GM23338 (cell line): ENCODE measurements around the gene ATP8B2. TPM values are rescaled to one million over a fixed set of nuclear protein-coding genes. Genes with fewer than 3 reads are reported as not detected.
"Not testable (repeated sequence)": the region's sequence is repeated elsewhere in the genome, so short reads cannot be mapped to it uniquely, and the experiment has no call there.

ENCODE experiments used
- ATAC-seq: fragments of 200-7000 bp; cut with Tn5 transposase; 3 replicates; pipeline ENCODE4 v1.9.1; 2020
- DNase-seq: peaks from one replicate; pipeline ENCODE4 v3.0.0-alpha.2; 2015; ENCODE audit warnings: low spot score
- H2AFZ ChIP-seq: fragments of 200-600 bp; sonication (generic); 2 replicates; pipeline ENCODE4 v1.8.0; 2016; ENCODE audit warnings: antibody characterized with exemption, mild to moderate bottlenecking, moderate library complexity
- H3F3A ChIP-seq: fragments of 200-600 bp; sonication (generic); replicated peaks from 2 replicates; pipeline ENCODE4 v1.8.0; 2017; ENCODE audit warnings: antibody characterized with exemption, mixed run types, low read depth
- H3K27ac ChIP-seq: fragments of 200-600 bp; sonication (generic); 2 replicates; pipeline ENCODE4 v1.6.1; 2016; ENCODE audit warnings: low read depth
- H3K27me3 ChIP-seq: fragments of 200-600 bp; sonication (generic); 2 replicates; pipeline ENCODE4 v1.8.0; 2016; ENCODE audit warnings: mild to moderate bottlenecking, mixed run types, moderate library complexity; ENCODE audit not compliant: insufficient read depth
- H3K36me3 ChIP-seq: fragments of 200-600 bp; sonication (generic); 2 replicates; pipeline ENCODE4 v1.8.0; 2016; ENCODE audit warnings: mild to moderate bottlenecking; ENCODE audit not compliant: insufficient read depth
- H3K4me1 ChIP-seq: fragments of 200-600 bp; sonication (generic); 2 replicates; pipeline ENCODE4 v1.8.0; 2016; ENCODE audit warnings: mild to moderate bottlenecking, moderate library complexity; ENCODE audit not compliant: insufficient read depth
- H3K4me2 ChIP-seq: fragments of 200-600 bp; sonication (generic); 2 replicates; pipeline ENCODE4 v1.7.1; 2017; ENCODE audit warnings: mixed run types
- H3K4me3 ChIP-seq: fragments of 200-600 bp; sonication (generic); 2 replicates; pipeline ENCODE4 v1.6.1; 2016; ENCODE audit warnings: mixed run types
- H3K79me2 ChIP-seq: fragments of 200-600 bp; sonication (generic); replicated peaks from 2 replicates; pipeline ENCODE4 v1.8.0; 2017; ENCODE audit warnings: mild to moderate bottlenecking; ENCODE audit not compliant: insufficient read depth
- H3K9me2 ChIP-seq: fragments of 200-600 bp; sonication (generic); 2 replicates; pipeline ENCODE4 v1.8.0; 2017; ENCODE audit not compliant: insufficient read depth
- H4K20me1 ChIP-seq: fragments of 200-600 bp; sonication (generic); replicated peaks from 2 replicates; pipeline ENCODE4 v1.8.0; 2017; ENCODE audit warnings: mild to moderate bottlenecking; ENCODE audit not compliant: insufficient read depth
- H3K27ac Mint-ChIP-seq: 2 replicates; pipeline ENCODE4 v1.8.0; 2020; ENCODE audit warnings: inconsistent platforms, mild to moderate bottlenecking, moderate library complexity, mixed read lengths
- H3K27me3 Mint-ChIP-seq: 3 replicates; pipeline ENCODE4 v1.8.0; 2022; ENCODE audit warnings: low read depth, mild to moderate bottlenecking, moderate library complexity, mixed read lengths, inconsistent platforms; ENCODE audit not compliant: insufficient read depth, poor library complexity
- H3K36me3 Mint-ChIP-seq: 3 replicates; pipeline ENCODE4 v1.8.0; 2021; ENCODE audit warnings: low read depth, mild to moderate bottlenecking, inconsistent platforms, moderate library complexity, mixed read lengths
- H3K4me1 Mint-ChIP-seq: 3 replicates; pipeline ENCODE4 v1.8.0; 2020; ENCODE audit warnings: mild to moderate bottlenecking, inconsistent platforms, mixed read lengths
- H3K4me3 Mint-ChIP-seq: 3 replicates; pipeline ENCODE4 v1.8.0; 2021; ENCODE audit warnings: moderate library complexity, mild to moderate bottlenecking, inconsistent platforms, mixed read lengths
- H3K9me3 Mint-ChIP-seq: 3 replicates; pipeline ENCODE4 v1.8.0; 2020; ENCODE audit warnings: moderate library complexity, mild to moderate bottlenecking, inconsistent platforms, mixed read lengths
- EZH2phosphoT487 ChIP-seq: fragments of 200-600 bp; sonication (generic); IDR thresholded peaks from one replicate; pipeline ENCODE4 v1.8.1; 2018; ENCODE audit warnings: antibody characterized with exemption; ENCODE audit not compliant: unreplicated experiment
- POLR2AphosphoS5 ChIP-seq: IDR thresholded peaks from 2 replicates; pipeline ENCODE4 v1.6.1; 2016; ENCODE audit warnings: antibody characterized with exemption, low read depth
- STAT1 ChIP-seq: IDR thresholded peaks from one replicate; pipeline ENCODE4 v1.6.1; 2016; ENCODE audit warnings: antibody characterized with exemption; ENCODE audit not compliant: unreplicated experiment
- ZNF114 ChIP-seq: fragments of 250-450 bp; sonication (Bioruptor Pico); IDR thresholded peaks from 2 replicates; pipeline ENCODE4 v1.5.0; 2020; ENCODE audit warnings: mild to moderate bottlenecking, moderate library complexity
- polyA plus RNA-seq: library from polyadenylated mRNA; unstranded; fragments of >200 nt; fragmentation: Nextera tagmentation; extraction: Ambion mirVana; gene quantifications from 2 replicates; pipeline ENCODE4 v1.2.1, GENCODE V29; 2016
- total RNA-seq: library from RNA; depleted of rRNA; stranded (reverse); fragments of >200 nt; shearing (Covaris generic); gene quantifications from 2 replicates; pipeline ENCODE4 v1.2.3, GENCODE V29; 2014

The ATP8B2 gene
- total and polyA plus RNA-seq, 2 experiments from 2014 or later: 11.0 to 112 TPM

- TF ChIP-seq POLR2AphosphoS5 (no peak), STAT1 (no peak)
Observed at GRCh38 chr1:154304664-154305337, 20.5 kb upstream of the ATP8B2 start.

GRCh38 chr1:154306151-154306550, 19.2 kb upstream of the ATP8B2 start:
- Histone ChIP-seq H3K36me3 (no peaks in the 10 kb centered on the region), H3K27ac (no peak overlapping the region), H3K4me3 (no peak overlapping the region), H4K20me1 (no peaks in the 10 kb centered on the region), H3K79me2 (no peaks in the 10 kb centered on the region), H3F3A (no peaks in the 10 kb centered on the region), H2AFZ (no peak overlapping the region), H3K4me1 (no peaks in the 10 kb centered on the region), H3K4me2 (no peak overlapping the region), H3K9me2 (no peaks in the 10 kb centered on the region), H3K27me3 (no peaks in the 10 kb centered on the region)
- TF ChIP-seq EZH2phosphoT487 (no peak), ZNF114 (CRISPR knock-in tag) (no peak), STAT1 (no peak)
- Mint-ChIP-seq H3K36me3 (no peaks in the 10 kb centered on the region), H3K9me3 (peaks cover 5% of the 10 kb centered on the region), H3K27me3 (peaks cover 5% of the 10 kb centered on the region), H3K4me3 (no peak overlapping the region), H3K27ac (no peak overlapping the region), H3K4me1 (no peaks in the 10 kb centered on the region)
- DNase-seq (no peak), ATAC-seq (no peak)

More at GRCh38 chr1:154304664-154305337, 20.5 kb upstream of the ATP8B2 start:
- Histone ChIP-seq H3K4me1 (no peaks in the 10 kb centered on the region), H3F3A (no peaks in the 10 kb centered on the region), H3K4me3 (no peak overlapping the region), H3K36me3 (no peaks in the 10 kb centered on the region), H3K4me2 (no peak overlapping the region), H3K9me2 (no peaks in the 10 kb centered on the region), H4K20me1 (no peaks in the 10 kb centered on the region), H3K27me3 (no peaks in the 10 kb centered on the region), H3K27ac (no peak overlapping the region), H3K79me2 (no peaks in the 10 kb centered on the region), H2AFZ (no peak overlapping the region)
- Mint-ChIP-seq H3K4me1 (no peaks in the 10 kb centered on the region), H3K36me3 (no peaks in the 10 kb centered on the region), H3K27me3 (peaks cover 5% of the 10 kb centered on the region), H3K4me3 (no peak overlapping the region), H3K9me3 (peaks cover 5% of the 10 kb centered on the region), H3K27ac (no peak overlapping the region)
- no peak for DNase-seq
- no peak for ATAC-seq

GRCh38 chr1:154307670-154308270, 17.6 kb upstream of the ATP8B2 start:
- H3K9me2 ChIP-seq, H3K27me3 Mint-ChIP-seq, H4K20me1 ChIP-seq, H3K27ac ChIP-seq, H3F3A ChIP-seq, H3K36me3 ChIP-seq, H3K9me3 Mint-ChIP-seq, H3K4me2 ChIP-seq, H3K4me3 Mint-ChIP-seq, DNase-seq, H2AFZ ChIP-seq, H3K4me3 ChIP-seq, ATAC-seq, H3K79me2 ChIP-seq, H3K4me1 Mint-ChIP-seq, H3K27ac Mint-ChIP-seq, H3K36me3 Mint-ChIP-seq, H3K27me3 ChIP-seq, H3K4me1 ChIP-seq: not testable (repeated sequence)

- H3F3A ChIP-seq, H4K20me1 ChIP-seq, H3K79me2 ChIP-seq, H3K27me3 Mint-ChIP-seq, ATAC-seq, H3K4me3 Mint-ChIP-seq, H3K4me3 ChIP-seq, H3K36me3 ChIP-seq, H3K9me2 ChIP-seq, H3K4me1 Mint-ChIP-seq, H3K36me3 Mint-ChIP-seq, H3K9me3 Mint-ChIP-seq, H3K27ac Mint-ChIP-seq, DNase-seq, H3K27ac ChIP-seq, H3K27me3 ChIP-seq, H3K4me2 ChIP-seq, H3K4me1 ChIP-seq, H2AFZ ChIP-seq: not testable (repeated sequence)
Observed at GRCh38 chr1:154309136-154309535, 16.2 kb upstream of the ATP8B2 start.

- H3K4me3 ChIP-seq, H3K4me3 Mint-ChIP-seq, ATAC-seq, H3K79me2 ChIP-seq, H3K27me3 ChIP-seq, H3K27me3 Mint-ChIP-seq, H3K27ac Mint-ChIP-seq, H4K20me1 ChIP-seq, H3K4me2 ChIP-seq, H3K9me2 ChIP-seq, H3K4me1 ChIP-seq, H3F3A ChIP-seq, H3K27ac ChIP-seq, H3K36me3 ChIP-seq, H2AFZ ChIP-seq, H3K36me3 Mint-ChIP-seq, DNase-seq, H3K4me1 Mint-ChIP-seq: not testable (repeated sequence)
- peaks cover 26% of the 10 kb centered on the region for H3K9me3 Mint-ChIP-seq
Observed at GRCh38 chr1:154312229-154313065, 12.9 kb upstream of the ATP8B2 start.
